ENCODE data around the gene TMTC2.

GRCh38 chr12:82672811-82673495, 13.8 kb upstream of the TMTC2 start:
- no peak for TF ChIP-seq EZH2 (IDR thresholded peaks at IDR 0.05; ENCODE audit: borderline replicate concordance)
- no peak for TF ChIP-seq CTCF (IDR thresholded peaks at IDR 0.05; ENCODE audit: poor library complexity)

Data from hepatocyte (in vitro differentiated cells).